Endothelial cell of umbilical vein (primary cell): ENCODE measurements around the gene CLEC2L. TPM values are rescaled to one million over a fixed set of nuclear protein-coding genes. Genes with fewer than 3 reads are reported as not detected.

Experiments used
- BruUV-seq: library from RNA; stranded (reverse); fragments of 400-500 nt; replicated peaks from 2 replicates; lab custom pipeline; 2021; lab: Mats Ljungman, UMichigan
- CTCF ChIA-PET: fragments of 300-600, 350-600 bp; sonication (Branson Sonifier 250); formaldehyde crosslinking; loops from one replicate; lab custom pipeline; 2021; ENCODE audit warnings: antibody characterized with exemption, inconsistent platforms; lab: Charles Lee
- POLR2A ChIA-PET: fragments of 300-600, 350-600 bp; sonication (Branson Sonifier 250); formaldehyde crosslinking; loops from one replicate; lab custom pipeline; 2021; ENCODE audit warnings: antibody characterized with exemption, inconsistent platforms; lab: Charles Lee
- DNase-seq: peaks from one replicate; pipeline ENCODE4 v3.0.0-alpha.2; 2011; ENCODE audit warnings: low read depth, low spot score
- FAIRE-seq: peaks from 2 replicates; lab custom pipeline; 2011; peaks lifted over from hg19 to GRCh38; lab: Jason Lieb, UNC
- H2AFZ ChIP-seq: 2 replicates; pipeline ENCODE4 v1.6.0; 2012; ENCODE audit warnings: low read depth, low read length, control low read depth, inconsistent platforms
- H3K27ac ChIP-seq: 2 replicates; pipeline ENCODE4 v1.5.1; 2011; ENCODE audit warnings: low read depth, mild to moderate bottlenecking, control low read depth, low read length, moderate library complexity; ENCODE audit not compliant: insufficient read depth
- H3K27me3 ChIP-seq, 2 experiments: 2 replicates each; pipeline versions ENCODE4 v1.6.0 to v1.6.1; 2011; ENCODE audit warnings: low read length in 2 of 2, mixed read lengths in 1 of 2; ENCODE audit not compliant: control insufficient read depth in 2 of 2, insufficient read depth in 2 of 2
- H3K36me3 ChIP-seq, 2 experiments: 2 replicates in 1 of 2; 3 replicates in 1 of 2; pipeline ENCODE4 v1.5.1; 2011; ENCODE audit warnings: low read length in 2 of 2, mild to moderate bottlenecking in 1 of 2, moderate library complexity in 1 of 2; ENCODE audit not compliant: control insufficient read depth in 2 of 2, insufficient read depth in 2 of 2; ENCODE audit errors: extremely low read depth in 1 of 2
- H3K4me1 ChIP-seq: 3 replicates; pipeline ENCODE4 v1.5.1; 2011; ENCODE audit warnings: mild to moderate bottlenecking, low read length; ENCODE audit not compliant: control insufficient read depth, insufficient read depth; ENCODE audit errors: extremely low read depth
- H3K4me2 ChIP-seq: 2 replicates; pipeline ENCODE4 v1.6.1; 2011; ENCODE audit warnings: low read length, control low read depth, mixed read lengths; ENCODE audit not compliant: insufficient read depth
- H3K4me3 ChIP-seq, 3 experiments: fragments of 200-600 bp in 1 of 3; sonication (generic), shearing (Covaris generic) in 1 of 3; replicated peaks in 1 of 3; 2 replicates each; pipeline ENCODE4 v1.5.1; 2011 to 2016; ENCODE audit warnings: control low read depth in 3 of 3, low read length in 3 of 3, mild to moderate bottlenecking in 2 of 3, inconsistent platforms in 1 of 3, low read depth in 1 of 3, moderate library complexity in 1 of 3; ENCODE audit not compliant: insufficient read depth in 1 of 3
- H3K79me2 ChIP-seq: 2 replicates; pipeline ENCODE4 v1.6.0; 2012; ENCODE audit warnings: low read length, inconsistent platforms; ENCODE audit not compliant: control insufficient read depth, insufficient read depth
- H3K9ac ChIP-seq: replicated peaks from 2 replicates; pipeline ENCODE3; 2011; ENCODE audit warnings: low read length, control low read depth; ENCODE audit not compliant: insufficient read depth; ENCODE audit errors: extremely low read depth
- H3K9me1 ChIP-seq: replicated peaks from 3 replicates; pipeline ENCODE4 v1.6.0; 2011; ENCODE audit warnings: mild to moderate bottlenecking, low read length; ENCODE audit not compliant: control insufficient read depth, insufficient read depth; ENCODE audit errors: extremely low read depth
- H3K9me3 ChIP-seq: replicated peaks from 2 replicates; pipeline ENCODE4 v1.5.1; 2012; ENCODE audit warnings: low read length, inconsistent platforms; ENCODE audit not compliant: control insufficient read depth, insufficient read depth
- H4K20me1 ChIP-seq: replicated peaks from 2 replicates; pipeline ENCODE3; 2011; ENCODE audit warnings: mild to moderate bottlenecking, low read length; ENCODE audit not compliant: control insufficient read depth, insufficient read depth; ENCODE audit errors: extremely low read depth
- EZH2 ChIP-seq: IDR thresholded peaks from 2 replicates; pipeline ENCODE4 v1.6.1; 2012; ENCODE audit warnings: borderline replicate concordance, low read depth, mild to moderate bottlenecking, moderate library complexity, low read length, inconsistent platforms; ENCODE audit not compliant: severe bottlenecking
- FOS ChIP-seq: IDR thresholded peaks from 2 replicates; pipeline ENCODE4 v1.6.1; 2011; ENCODE audit warnings: mild to moderate bottlenecking, low read length, moderate library complexity, borderline replicate concordance; ENCODE audit not compliant: insufficient read depth
- GATA2 ChIP-seq: IDR thresholded peaks from 2 replicates; pipeline ENCODE4 v1.7.0; 2011; ENCODE audit warnings: low read depth, mild to moderate bottlenecking, moderate library complexity, mixed read lengths, low read length; ENCODE audit not compliant: insufficient read length, insufficient read depth
- JUN ChIP-seq: IDR thresholded peaks from 2 replicates; pipeline ENCODE4 v1.6.1; 2011; ENCODE audit warnings: borderline replicate concordance, low read depth; ENCODE audit not compliant: insufficient read length, insufficient read depth
- MYC ChIP-seq: IDR thresholded peaks from one replicate; pipeline ENCODE4 v1.6.1; 2011; ENCODE audit warnings: mild to moderate bottlenecking, low read depth, low read length
- POLR2A ChIP-seq: IDR thresholded peaks from 2 replicates; pipeline ENCODE4 v1.6.1; 2012; ENCODE audit warnings: low read depth, mild to moderate bottlenecking, control low read depth, low read length
- POLR2AphosphoS5 ChIP-seq: IDR thresholded peaks from 2 replicates; pipeline ENCODE4 v1.6.1; 2012; ENCODE audit warnings: low read depth, mild to moderate bottlenecking, control low read depth, low read length, moderate library complexity; ENCODE audit not compliant: insufficient read depth
- dilution Hi-C: fragments of 300-500 bp; cut with MboI; formaldehyde crosslinking; loops from one replicate; pipeline ENCODE4 v1.15.0; 2019; ENCODE audit warnings: low sequenced_read_pairs; ENCODE audit not compliant: extremely low pct_ligation_motif_present
- intact Hi-C: fragments of 100-400 bp; cut with micrococcal nuclease; formaldehyde crosslinking; loops from one replicate; pipeline ENCODE4 v1.10.0; 2022
- polyA plus RNA-seq, 4 experiments: library from polyadenylated mRNA; depleted of rRNA in 3 of 4; stranded (reverse) in 3 of 4; unstranded in 1 of 4; fragments of >200 nt; gene quantifications; 2 replicates each; pipeline versions ENCODE4 v1.2.1 to v1.2.3, GENCODE V29; 2011 to 2012; ENCODE audit warnings: missing spikeins in 1 of 4
- total RNA-seq: library from RNA; stranded (reverse); gene quantifications from 2 replicates; pipeline ENCODE4 v1.2.3, GENCODE V29; 2021
- TF ChIP-seq, protein P1 (sequence below), 2 donors: IDR thresholded peaks; 1 replicate in 1 of 2; 2 replicates in 1 of 2; pipeline ENCODE4 v1.5.1; 2011; ENCODE audit warnings: low read length in 2 of 2, mild to moderate bottlenecking in 2 of 2, moderate library complexity in 2 of 2, control low read depth in 1 of 2, inconsistent platforms in 1 of 2, low read depth in 1 of 2; ENCODE audit not compliant: insufficient read depth in 1 of 2; ENCODE audit errors: extremely low read depth in 1 of 2
- TF ChIP-seq, protein P2 (sequence below): IDR thresholded peaks from 2 replicates; pipeline ENCODE4 v1.6.1; 2011; ENCODE audit not compliant: insufficient read depth, insufficient read length

Gene CLEC2L
- total and polyA plus RNA-seq, 2 donors (not counting 3 experiments of a cell fraction or from before 2014, with no cell fraction given), result not detected

DNA sequence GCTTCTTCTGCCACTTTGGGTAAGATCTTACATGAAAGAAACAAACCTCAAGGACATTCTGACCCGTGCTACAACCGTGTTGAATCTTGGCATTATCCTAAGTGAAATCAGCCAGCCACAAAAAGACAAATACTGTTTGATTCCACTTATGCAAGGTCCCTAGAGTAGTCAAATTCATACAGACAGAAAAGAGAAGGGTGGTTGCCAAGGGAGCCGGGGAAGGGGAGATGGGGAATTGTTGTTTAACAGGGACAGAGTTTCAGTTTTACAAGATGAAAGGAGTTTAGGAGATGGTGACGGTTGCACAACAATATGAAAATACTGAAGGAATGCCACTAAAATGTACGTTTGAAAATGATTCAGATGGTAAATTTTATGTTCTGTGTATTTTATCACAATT, 12.2 kb upstream of the CLEC2L start:
- TF ChIP-seq JUN (no peak), POLR2AphosphoS5 (no peak), FOS (no peak), GATA2 (no peak), MYC (no peak), EZH2 (no peak), POLR2A (no peak)
- TF ChIP-seq, protein P1, sequence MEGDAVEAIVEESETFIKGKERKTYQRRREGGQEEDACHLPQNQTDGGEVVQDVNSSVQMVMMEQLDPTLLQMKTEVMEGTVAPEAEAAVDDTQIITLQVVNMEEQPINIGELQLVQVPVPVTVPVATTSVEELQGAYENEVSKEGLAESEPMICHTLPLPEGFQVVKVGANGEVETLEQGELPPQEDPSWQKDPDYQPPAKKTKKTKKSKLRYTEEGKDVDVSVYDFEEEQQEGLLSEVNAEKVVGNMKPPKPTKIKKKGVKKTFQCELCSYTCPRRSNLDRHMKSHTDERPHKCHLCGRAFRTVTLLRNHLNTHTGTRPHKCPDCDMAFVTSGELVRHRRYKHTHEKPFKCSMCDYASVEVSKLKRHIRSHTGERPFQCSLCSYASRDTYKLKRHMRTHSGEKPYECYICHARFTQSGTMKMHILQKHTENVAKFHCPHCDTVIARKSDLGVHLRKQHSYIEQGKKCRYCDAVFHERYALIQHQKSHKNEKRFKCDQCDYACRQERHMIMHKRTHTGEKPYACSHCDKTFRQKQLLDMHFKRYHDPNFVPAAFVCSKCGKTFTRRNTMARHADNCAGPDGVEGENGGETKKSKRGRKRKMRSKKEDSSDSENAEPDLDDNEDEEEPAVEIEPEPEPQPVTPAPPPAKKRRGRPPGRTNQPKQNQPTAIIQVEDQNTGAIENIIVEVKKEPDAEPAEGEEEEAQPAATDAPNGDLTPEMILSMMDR (IDR thresholded peaks at IDR 0.05; ENCODE audit: extremely low read depth in 1 of 2, insufficient read depth in 1 of 2, low read depth in 1 of 2, low read length in 2 of 2), result no peak
- TF ChIP-seq, protein P2, sequence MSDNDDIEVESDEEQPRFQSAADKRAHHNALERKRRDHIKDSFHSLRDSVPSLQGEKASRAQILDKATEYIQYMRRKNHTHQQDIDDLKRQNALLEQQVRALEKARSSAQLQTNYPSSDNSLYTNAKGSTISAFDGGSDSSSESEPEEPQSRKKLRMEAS, result no peak
- DNase-seq (no peak), FAIRE-seq (no peak)
- CTCF ChIA-PET, result interaction anchor here (1.5 kb wide), 1 partner anchor 12 kb away, joined by 4 read pairs; no protein-coding TSS in a partner anchor
- H3K27me3 ChIP-seq, result peaks cover 5 to 6% of the 10 kb centered on the region in 2 experiments
- POLR2A ChIA-PET, result no interaction called here
- no peaks in the 10 kb centered on the region for H3K36me3 ChIP-seq
- H3K4me1 ChIP-seq, result no peaks in the 10 kb centered on the region
- H2AFZ ChIP-seq, result no peak overlapping the region
- no peak overlapping the region for H3K9ac ChIP-seq
- no peaks in the 10 kb centered on the region for H3K9me3 ChIP-seq
- H3K79me2 ChIP-seq, result no peaks in the 10 kb centered on the region
- H3K4me2 ChIP-seq, result no peak overlapping the region
- H3K27ac ChIP-seq, result no peak overlapping the region
- no peak overlapping the region for H3K4me3 ChIP-seq
- dilution Hi-C loops (no loop called here), intact Hi-C loops (no loop called here)
- no peaks in the 10 kb centered on the region for H3K9me1 ChIP-seq
- no peaks in the 10 kb centered on the region for H4K20me1 ChIP-seq
- BruUV-seq, result no TSS peak
